Measurements from ENCODE around the gene LEFTY2. TPM values are rescaled to one million over a fixed set of nuclear protein-coding genes. Genes with fewer than 3 reads are reported as not detected.
"Not testable (repeated sequence)": the region's sequence is repeated elsewhere in the genome, so short reads cannot be mapped to it uniquely, and the experiment has no call there.

The LEFTY2 gene
- total and polyA plus RNA-seq, 3 experiments from 2014 or later = not detected

DNA sequence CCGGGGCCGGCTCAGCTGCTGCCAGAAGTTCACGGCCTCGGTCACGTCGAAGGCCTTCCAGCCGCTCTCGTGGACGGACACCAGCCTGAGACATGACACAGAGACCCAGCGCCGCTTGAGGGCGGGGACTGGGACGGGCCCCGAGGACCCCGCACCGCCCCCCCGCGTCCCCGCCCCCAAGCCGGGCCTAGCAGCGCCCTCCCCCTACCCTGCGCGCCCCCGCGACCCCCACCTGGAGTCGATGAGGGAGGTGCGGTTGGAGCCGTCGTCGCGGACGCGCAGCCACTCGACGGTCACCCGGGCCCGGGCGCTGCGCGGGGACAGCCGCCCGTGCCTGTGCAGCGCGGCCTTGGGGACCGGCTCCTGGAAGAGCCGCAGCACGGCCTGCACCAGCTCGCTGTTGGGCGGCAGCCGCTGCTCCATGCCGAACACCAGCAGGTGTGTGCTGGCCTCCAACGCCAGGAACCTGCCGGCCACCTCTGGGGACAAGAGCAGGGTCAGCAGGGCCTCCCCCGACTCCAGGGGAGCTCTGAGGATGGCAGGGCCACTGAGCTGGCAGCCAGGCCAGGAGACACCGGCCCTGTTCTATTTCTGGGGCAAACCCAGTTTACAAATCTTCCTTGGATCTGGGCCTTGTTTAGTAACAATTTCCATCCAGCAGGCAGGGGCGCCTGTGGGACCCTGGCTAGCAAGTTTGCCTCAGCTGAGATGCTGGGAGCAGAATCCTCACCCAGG is 53.3 kb downstream of the LEFTY2 start:
- H3K36me3 Mint-ChIP-seq; H3K27me3 ChIP-seq (ENCODE audit: insufficient read depth, low read length, poor library complexity, severe bottlenecking); H3K27me3 Mint-ChIP-seq; H3K4me3 ChIP-seq (ENCODE audit: low read length); H3K27ac ChIP-seq (ENCODE audit: low read depth, low read length); H3K4me1 ChIP-seq (ENCODE audit: insufficient read depth, low read length); H3K36me3 ChIP-seq (ENCODE audit: insufficient read depth, low read length); DNase-seq; H3K9me3 Mint-ChIP-seq; POLR2A ChIA-PET; H3K9me3 ChIP-seq (ENCODE audit: low read length); H3K27ac Mint-ChIP-seq: not testable (repeated sequence)
- H3K4me3 Mint-ChIP-seq = peak overlapping the region in 1 of 7 donors; percentile 34
- CTCF ChIA-PET = interaction anchor here (1.2 kb wide), 1 partner anchor 35 kb away, joined by 3 read pairs; no protein-coding TSS in a partner anchor
- H3K4me1 Mint-ChIP-seq = peaks cover 11 to 24% (median 12%) of the 10 kb centered on the region in 3 donors

DNA sequence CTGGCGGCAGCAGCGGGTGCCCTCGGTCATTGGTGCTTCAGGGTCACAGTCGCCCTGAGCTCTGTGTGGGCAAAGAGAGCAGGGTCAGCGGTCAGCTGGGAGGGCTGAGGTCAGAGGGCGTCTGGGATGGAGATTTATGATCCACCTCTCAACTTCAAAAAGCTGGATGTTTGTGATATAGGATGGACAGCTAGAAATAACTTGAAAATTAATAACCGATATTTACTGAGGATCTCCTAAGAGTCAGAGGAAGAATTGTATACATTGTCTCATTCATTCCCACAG is 54.0 kb downstream of the LEFTY2 start:
- POLR2A ChIA-PET = no interaction called here
- Mint-ChIP-seq H3K9me3 (no peaks in the 10 kb centered on the region), H3K4me1 (peaks cover 11 to 24% (median 12%) of the 10 kb centered on the region in 3 donors), H3K36me3 (peaks cover 0 to 7% (median 0%) of the 10 kb centered on the region in 3 donors), H3K27me3 (peaks cover 0 to 1% of the 10 kb centered on the region in 2 donors), H3K27ac (peak overlapping the region in 1 of 8 donors; percentile 24), H3K4me3 (peak overlapping the region in 1 of 7 donors; percentile 40)
- no peak overlapping the region for H3K4me3 ChIP-seq (ENCODE audit: low read length)
- no peak for DNase-seq
- CTCF ChIA-PET = no interaction called here
- H3K27me3 ChIP-seq (ENCODE audit: insufficient read depth, low read length, poor library complexity, severe bottlenecking) = no peaks in the 10 kb centered on the region
- no peak overlapping the region for H3K27ac ChIP-seq (ENCODE audit: low read depth, low read length)
- H3K4me1 ChIP-seq (ENCODE audit: insufficient read depth, low read length) = peaks cover 9% of the 10 kb centered on the region
- no peaks in the 10 kb centered on the region for H3K9me3 ChIP-seq (ENCODE audit: low read length)
- no peaks in the 10 kb centered on the region for H3K36me3 ChIP-seq (ENCODE audit: insufficient read depth, low read length)

Other genes starting within 250 kb of the LEFTY2 start
- gene SRP9, start 163.4 kb downstream of the LEFTY2 start, total RNA-seq = 100 to 1,000 TPM; 339 TPM
- 293 TPM for gene SRP9, start 163.4 kb downstream of the LEFTY2 start, polyA plus RNA-seq
- gene EPHX1, start 131.1 kb downstream of the LEFTY2 start, total RNA-seq = 1 to 10 TPM; 2.2 to 3.0 TPM
- gene EPHX1, start 131.1 kb downstream of the LEFTY2 start, polyA plus RNA-seq = 1.8 TPM
- 10 to 100 TPM; 51.4 to 55.5 TPM for gene TMEM63A, start 58.8 kb downstream of the LEFTY2 start, total RNA-seq
- gene TMEM63A, start 58.8 kb downstream of the LEFTY2 start, polyA plus RNA-seq = 50.6 TPM
- not detected for gene LEFTY1, start 52.1 kb downstream of the LEFTY2 start, total RNA-seq
- 0.21 TPM for gene LEFTY1, start 52.1 kb downstream of the LEFTY2 start, polyA plus RNA-seq
- 100 to 1,000 TPM; 130 to 131 TPM for gene PYCR2, start 17.0 kb downstream of the LEFTY2 start, total RNA-seq
- gene PYCR2, start 17.0 kb downstream of the LEFTY2 start, polyA plus RNA-seq = 92.5 TPM
- 10 to 100 TPM; 23.4 to 23.6 TPM for gene SDE2, start 58.1 kb upstream of the LEFTY2 start, total RNA-seq
- 8.4 TPM for gene SDE2, start 58.1 kb upstream of the LEFTY2 start, polyA plus RNA-seq
- 100 to 1,000 TPM; 356 to 372 TPM for gene H3-3A, start 121.5 kb upstream of the LEFTY2 start, total RNA-seq
- gene H3-3A, start 121.5 kb upstream of the LEFTY2 start, polyA plus RNA-seq = 803 TPM
- 10 to 100 TPM; 20.4 to 21.5 TPM for gene ACBD3, start 245.5 kb upstream of the LEFTY2 start, total RNA-seq
- 22.3 TPM for gene ACBD3, start 245.5 kb upstream of the LEFTY2 start, polyA plus RNA-seq

Measured in CD8-positive, alpha-beta memory T cell (primary cell).